ENCODE measurements around the gene EFNA2.

DNA sequence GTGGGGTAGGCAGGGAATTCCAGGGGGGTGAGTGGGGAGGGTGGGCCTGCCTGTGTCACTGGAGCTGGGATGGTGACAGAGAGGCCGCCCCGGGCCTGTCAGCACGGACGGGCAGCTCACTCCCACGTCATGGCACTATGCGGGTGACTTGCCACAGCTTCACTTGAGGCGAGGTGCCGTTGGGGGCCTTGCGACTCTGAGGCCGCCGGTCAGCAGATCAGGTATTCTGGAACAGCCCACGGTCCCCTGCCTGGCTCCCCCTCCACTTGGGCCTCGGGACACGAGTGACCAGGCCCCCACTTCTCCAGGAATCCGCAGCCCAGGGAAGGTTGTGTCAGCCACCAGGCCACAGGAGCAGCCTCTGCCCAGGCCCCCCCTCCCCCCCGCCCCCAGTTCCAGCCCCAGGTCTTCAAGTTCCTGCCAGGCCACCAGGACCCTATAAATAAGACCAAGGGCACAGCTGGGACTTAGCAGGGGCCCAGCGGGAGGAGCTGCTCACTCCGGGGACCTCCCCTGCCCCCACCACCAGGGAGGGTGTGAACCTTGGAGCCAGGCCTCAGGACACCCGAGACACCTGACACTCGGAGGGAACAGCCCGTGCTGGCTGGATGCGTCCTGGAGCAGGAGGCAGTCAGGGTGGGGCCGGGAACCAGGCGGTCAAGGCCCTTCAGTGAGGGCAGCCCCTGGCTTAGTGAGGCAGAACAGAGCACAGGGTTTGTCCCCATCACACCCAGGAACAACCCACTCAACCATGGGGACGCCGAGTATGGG, 40.0 kb upstream of the EFNA2 start:
- TF ChIP-seq POLR2A (IDR thresholded peaks at IDR 0.05; ENCODE audit: low read depth, low read length) (no peak), MAFK (IDR thresholded peaks at IDR 0.05; ENCODE audit: low read depth, low read length) (no peak), MAZ (IDR thresholded peaks at IDR 0.05; ENCODE audit: borderline replicate concordance, low read depth, low read length) (no peak), BHLHE40 (IDR thresholded peaks at IDR 0.05; ENCODE audit: low read depth, low read length) (no peak), SMC3 (IDR thresholded peaks at IDR 0.05; ENCODE audit: low read depth, low read length) (no peak), RAD21 (IDR thresholded peaks at IDR 0.05; ENCODE audit: low read length) (no peak), RCOR1 (IDR thresholded peaks at IDR 0.05; ENCODE audit: insufficient replicate concordance, low read length) (no peak)
- TF ChIP-seq, protein P1, sequence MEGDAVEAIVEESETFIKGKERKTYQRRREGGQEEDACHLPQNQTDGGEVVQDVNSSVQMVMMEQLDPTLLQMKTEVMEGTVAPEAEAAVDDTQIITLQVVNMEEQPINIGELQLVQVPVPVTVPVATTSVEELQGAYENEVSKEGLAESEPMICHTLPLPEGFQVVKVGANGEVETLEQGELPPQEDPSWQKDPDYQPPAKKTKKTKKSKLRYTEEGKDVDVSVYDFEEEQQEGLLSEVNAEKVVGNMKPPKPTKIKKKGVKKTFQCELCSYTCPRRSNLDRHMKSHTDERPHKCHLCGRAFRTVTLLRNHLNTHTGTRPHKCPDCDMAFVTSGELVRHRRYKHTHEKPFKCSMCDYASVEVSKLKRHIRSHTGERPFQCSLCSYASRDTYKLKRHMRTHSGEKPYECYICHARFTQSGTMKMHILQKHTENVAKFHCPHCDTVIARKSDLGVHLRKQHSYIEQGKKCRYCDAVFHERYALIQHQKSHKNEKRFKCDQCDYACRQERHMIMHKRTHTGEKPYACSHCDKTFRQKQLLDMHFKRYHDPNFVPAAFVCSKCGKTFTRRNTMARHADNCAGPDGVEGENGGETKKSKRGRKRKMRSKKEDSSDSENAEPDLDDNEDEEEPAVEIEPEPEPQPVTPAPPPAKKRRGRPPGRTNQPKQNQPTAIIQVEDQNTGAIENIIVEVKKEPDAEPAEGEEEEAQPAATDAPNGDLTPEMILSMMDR (conservative IDR thresholded peaks at IDR 0.05; ENCODE audit: low read depth, low read length): no peak

Measured in IMR-90 (cell line).